Activated CD4-positive, alpha-beta T cell treated with anti-CD3 and anti-CD28 coated beads for 24 hours (primary cell): ENCODE results near the gene TTC38.

Experiments
- DNase-seq, 2 donors: peaks; one replicate each; pipeline ENCODE4 v3.0.0-alpha.2; 2020; ENCODE audit warnings: low read depth in 2 of 2

TTC38 gene

GRCh38 chr22:46329616-46330015 is 61.8 kb downstream of the TTC38 start:
- DNase-seq = no peak

DNA sequence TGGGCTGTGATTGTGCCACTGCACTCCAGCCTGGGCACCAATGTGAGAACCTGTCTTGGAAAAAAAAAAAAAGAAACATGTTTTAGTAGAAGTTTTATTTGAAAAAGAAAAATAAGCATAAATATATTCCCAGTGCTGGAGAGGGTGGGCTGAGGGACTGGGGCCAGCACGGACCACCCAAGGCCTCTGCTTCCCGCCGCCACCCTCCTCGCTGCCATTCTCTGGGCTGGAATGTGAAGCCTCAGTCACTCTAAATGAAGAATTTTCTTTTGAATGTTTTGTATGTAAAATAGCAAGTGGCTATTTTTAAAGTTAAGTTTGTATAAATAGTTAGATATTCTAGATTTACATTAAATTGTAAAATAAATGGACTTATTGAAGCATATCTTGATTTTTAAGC is 62.6 kb downstream of the TTC38 start:
- DNase-seq = no peak

GRCh38 chr22:46331496-46331895 is 63.7 kb downstream of the TTC38 start:
- no peak for DNase-seq

GRCh38 chr22:46335201-46336118 is 67.7 kb downstream of the TTC38 start, which contains the start of gene TRMU:
Gene TRMU (plus strand): TSS chr22:46335714. CDS start chr22:46335765, 51 bp downstream.
- peak; percentile 55 to 65 for DNase-seq

GRCh38 chr22:46336119-46337078 is 68.6 kb downstream of the TTC38 start:
- no peak for DNase-seq

GRCh38 chr22:46337870-46338269 is 70.1 kb downstream of the TTC38 start:
- no peak for DNase-seq

GRCh38 chr22:46338636-46339035 is 70.8 kb downstream of the TTC38 start:
- DNase-seq = no peak

DNA sequence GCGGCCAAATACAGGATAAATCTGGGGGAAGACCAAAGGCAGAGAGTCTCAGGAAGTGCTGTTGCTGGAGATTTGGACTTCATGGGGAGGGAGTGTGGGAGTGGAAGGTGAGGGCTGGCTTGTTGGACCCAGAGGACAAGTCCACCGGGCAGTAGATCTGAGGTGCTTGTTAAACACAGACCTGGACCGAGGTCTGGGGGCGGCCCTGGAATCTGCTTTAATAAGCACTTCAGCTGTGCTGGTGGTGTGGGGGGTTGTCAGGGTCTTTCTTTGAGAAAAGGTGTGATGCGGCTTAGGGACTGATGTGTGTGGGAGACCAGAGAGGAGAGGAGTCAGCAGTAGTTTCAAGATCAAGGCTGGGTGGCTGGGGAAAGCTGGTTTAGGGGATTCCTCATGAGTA is 72.1 kb downstream of the TTC38 start:
- no peak for DNase-seq

DNA sequence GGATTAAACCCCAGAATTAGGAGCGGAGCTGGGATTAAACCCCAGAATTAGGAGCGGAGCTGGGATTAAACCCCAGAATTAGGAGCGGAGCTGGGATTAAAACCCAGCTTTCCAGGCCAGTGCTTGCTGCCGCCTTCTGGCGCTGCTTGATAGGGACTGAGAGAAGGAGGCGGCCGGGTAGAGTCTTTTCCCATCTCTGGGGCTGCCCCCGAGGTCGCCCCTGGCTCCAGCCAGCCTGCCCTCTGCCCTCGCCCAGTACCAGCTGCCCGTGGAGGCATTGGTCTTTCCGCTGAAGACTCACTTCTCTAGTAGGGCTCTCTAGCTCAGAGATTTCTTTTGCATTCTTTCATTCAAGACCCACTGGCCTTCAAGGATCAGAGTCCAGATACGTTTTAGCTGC is 72.9 kb downstream of the TTC38 start:
- no peak for DNase-seq
